Adipose tissue (tissue), 3 donors: ENCODE data around the gene OR2V1. TPM values are rescaled to one million over a fixed set of nuclear protein-coding genes. Genes with fewer than 3 reads are reported as not detected.
"Not testable (repeated sequence)": the region's sequence is repeated elsewhere in the genome, so short reads cannot be mapped to it uniquely, and the experiment has no call there.

ENCODE experiments used
- H3K27ac ChIP-seq: one replicate; pipeline ENCODE4 v1.5.1; 2013; ENCODE audit warnings: low read depth, low read length
- WGBS, 3 donors: extraction: QIAGEN DNeasy Blood & Tissue Kit; methylation state at CpG; one replicate each; pipeline ENCODE4 v1.1.7; 2013; 5-methylcytosine and 5-hydroxymethylcytosine counted together
- polyA plus RNA-seq, 3 donors: library from polyadenylated mRNA; stranded (reverse); fragments of 200-250 nt; gene quantifications; one replicate each; pipeline ENCODE4 v1.2.3, GENCODE V29; 2013
- donor health status: healthy with polysubstance abuse.
- donor health status: Bipolar disorder and iron deficiency.
- donor health status: healthy.

OR2V1 gene
- polyA plus RNA-seq, 3 donors, result not detected

DNA sequence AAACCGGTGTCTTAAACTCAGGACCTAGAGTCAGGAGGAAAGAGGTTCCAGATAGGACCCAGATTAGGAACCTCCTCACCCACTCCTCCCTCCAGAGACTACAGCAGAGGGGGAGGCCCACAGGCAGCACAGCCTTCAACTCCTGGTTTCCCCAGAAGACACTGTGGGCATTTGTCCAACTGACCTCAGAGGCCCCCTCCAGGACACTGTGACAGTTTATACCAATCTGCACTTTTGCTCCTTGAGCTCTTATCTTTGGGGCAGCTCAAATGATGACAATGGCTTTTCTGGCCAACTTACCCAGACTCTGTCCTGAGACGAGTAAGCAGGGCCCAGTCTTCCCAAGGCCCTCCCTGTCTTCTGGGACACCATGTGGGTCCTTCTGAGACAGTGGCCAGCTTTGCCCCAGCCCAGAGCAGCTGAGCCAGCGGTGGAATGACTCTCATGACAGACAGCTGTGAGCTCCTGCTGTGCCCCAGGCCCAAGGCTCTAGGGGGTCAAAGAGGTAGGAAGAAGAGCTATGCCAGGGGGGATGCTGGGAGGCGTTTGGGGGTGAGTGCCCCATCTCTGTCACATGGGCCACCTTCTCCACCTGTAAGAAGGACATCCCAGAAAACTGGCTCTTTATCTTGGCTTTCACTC, 30.7 kb upstream of the OR2V1 start:
- no peak overlapping the region for H3K27ac ChIP-seq
- 66 to 85% (median 77%) methylated on average over 4 of the region's 4 CpGs for WGBS, 3 donors

DNA sequence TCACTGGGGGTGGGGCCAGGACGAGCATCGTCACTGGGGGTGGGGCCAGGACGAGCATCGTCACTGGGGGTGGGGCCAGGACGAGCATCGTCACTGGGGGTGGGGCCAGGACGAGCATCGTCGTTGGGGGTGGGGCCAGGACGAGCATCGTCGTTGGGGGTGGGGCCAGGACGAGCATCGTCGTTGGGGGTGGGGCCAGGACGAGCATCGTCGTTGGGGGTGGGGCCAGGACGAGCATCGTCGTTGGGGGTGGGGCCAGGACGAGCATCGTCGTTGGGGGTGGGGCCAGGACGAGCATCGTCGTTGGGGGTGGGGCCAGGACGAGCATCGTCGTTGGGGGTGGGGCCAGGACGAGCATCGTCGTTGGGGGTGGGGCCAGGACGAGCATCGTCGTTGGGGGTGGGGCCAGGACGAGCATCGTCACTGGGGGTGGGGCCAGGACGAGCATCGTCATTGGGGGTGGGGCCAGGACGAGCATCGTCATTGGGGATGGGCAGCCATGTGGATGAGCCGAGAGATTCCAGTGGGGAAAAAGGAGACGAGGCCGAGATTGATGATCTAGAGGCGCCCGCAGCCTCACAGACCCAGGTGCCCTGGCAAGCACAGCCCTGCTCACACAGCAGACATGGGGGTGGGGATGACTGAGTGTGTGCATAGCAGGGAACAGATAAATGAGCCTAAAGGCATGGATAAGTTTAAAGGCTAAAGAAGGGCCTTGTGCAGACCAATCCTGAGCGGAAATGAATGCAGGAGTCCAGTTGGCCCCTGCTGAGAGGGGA, 30.0 kb upstream of the OR2V1 start:
- not testable (repeated sequence) for H3K27ac ChIP-seq
- 12 to 38% (median 15%) methylated on average over 8 to 26 of the region's 48 CpGs for WGBS, 3 donors

DNA sequence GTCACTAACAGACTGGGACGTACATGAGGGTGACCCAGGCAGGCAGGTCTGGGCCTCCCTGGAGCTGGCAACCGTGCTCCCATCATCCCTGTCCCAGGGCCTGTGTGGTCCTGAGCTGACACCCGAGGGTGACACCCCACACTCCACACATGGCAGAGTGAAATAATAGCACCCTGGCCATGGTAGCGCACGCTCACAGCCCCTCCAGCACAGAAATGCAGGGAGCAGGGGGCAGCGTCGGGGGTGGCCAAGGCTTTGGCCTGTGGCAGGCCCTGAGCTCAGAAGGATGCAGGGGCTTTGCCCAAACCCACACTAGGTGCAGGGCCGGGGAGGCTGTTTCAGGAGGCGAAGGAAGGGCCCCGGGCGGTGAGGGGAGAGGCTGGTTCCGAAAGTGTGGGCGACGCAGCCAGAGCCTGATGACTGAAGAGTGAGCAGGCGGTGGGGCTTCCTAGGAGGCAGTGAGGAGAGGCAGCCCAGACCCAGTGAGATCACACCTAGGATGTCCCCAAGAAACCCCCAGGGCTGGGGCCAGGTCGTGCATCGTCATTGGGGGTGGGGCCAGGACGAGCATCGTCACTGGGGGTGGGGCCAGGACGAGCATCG, 29.3 kb upstream of the OR2V1 start:
- H3K27ac ChIP-seq, result no peak overlapping the region
- WGBS, 3 donors, result 45 to 61% (median 54%) methylated on average over 19 to 21 of the region's 21 CpGs

DNA sequence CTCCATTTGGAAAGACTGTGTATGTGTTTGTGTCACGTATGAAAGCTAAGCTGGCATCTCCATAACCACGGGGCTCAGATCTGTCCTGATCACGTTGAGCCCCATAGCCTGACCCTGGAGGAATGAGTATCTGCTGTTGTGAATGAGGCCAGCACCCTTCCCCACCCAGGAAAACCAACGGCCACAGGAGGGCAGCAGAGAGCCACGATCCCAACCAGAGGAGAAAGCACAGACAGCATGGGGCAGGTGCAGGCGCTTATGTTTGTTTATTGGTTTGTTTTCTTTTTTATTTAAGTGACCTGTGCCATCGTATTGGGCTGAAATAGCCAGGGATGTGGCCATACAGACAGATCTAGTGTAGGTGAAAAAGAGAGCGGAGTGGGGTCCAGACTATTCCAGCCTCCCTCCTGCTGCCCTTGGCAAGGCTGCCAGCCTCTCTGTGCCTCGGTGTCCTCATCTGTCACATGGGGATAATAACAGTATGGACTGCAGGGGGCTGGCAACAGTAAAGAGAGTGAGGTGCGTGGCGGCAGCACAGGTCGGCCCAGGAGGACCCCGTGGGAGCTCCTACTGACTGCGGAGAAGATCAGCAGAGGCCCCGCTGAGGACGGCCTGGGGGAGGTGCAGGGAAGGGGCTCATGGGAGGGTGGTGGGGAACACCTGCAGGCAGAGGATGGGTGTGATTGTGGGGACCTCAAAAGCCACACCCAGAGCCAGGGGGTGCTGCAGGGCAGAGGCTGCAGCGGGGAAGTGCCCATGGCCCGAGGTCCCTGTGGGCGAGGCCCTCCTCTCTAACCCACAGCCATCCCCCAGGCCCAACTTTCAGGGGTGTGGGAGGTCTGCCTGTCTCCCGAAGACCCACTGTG, 28.6 kb upstream of the OR2V1 start:
- WGBS, 3 donors, result 52 to 58% (median 54%) methylated on average over 20 of the region's 20 CpGs
- no peak overlapping the region for H3K27ac ChIP-seq

DNA sequence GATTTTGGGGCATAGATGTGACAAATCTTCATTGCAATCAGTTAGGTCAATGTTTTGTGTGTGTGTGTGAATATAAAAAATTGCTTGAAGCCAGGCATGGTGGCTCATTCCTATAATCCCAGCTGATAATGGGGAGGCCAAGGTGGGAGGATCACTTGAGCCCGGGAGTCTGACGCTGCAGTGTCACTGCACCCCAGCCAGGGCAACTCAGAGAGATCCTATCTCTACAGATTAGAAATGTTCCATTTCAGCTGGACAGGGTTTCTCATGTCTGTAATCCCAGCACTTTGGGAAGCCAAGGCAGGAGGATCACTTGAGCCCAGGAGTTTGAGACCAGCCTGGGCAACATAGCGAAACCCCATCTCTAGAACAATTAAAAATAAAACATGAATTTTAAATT, 27.9 kb upstream of the OR2V1 start:
- H3K27ac ChIP-seq, result no peak overlapping the region
- WGBS, 3 donors, result 91 to 93% (median 93%) methylated on average over 3 of the region's 3 CpGs

DNA sequence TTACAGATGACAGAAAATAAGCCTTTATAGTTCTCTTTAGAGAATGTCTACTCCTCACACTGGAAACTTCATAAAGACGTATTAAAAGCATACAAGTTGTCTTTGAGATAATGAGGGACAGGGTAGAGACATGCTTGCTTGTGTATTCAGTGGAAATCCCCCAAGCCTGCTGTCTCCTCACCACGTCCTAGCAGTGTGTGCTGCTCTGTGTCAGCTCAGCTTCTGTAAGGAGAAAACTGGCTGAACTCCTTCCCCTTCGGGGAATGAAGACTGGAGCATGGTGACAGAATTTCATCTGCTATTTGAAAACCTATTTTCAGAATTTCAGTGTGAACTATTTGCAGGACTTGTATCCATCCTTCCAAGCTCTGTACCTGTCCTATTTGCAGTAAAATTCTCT, 25.8 kb upstream of the OR2V1 start:
- WGBS, 3 donors, result 49 to 53% (median 52%) methylated on average over 3 of the region's 3 CpGs

DNA sequence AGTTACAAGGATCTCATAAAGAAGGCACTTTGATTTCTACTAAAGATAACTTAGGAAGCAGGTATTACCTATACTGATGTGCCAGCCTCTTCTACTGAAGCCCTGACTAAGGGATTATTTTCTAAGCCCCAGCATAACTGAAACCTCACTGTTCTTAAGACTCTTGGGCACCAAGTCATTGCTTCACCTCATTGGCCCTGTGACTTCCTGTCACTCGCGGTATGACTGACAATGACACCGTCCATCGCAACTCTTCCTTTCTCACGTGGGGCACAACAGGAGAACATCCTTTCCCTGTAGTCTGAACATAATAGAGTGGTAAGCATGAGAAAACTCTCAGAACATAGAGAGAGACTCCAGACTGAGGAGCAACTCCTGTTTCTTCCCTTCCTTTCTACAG, 22.8 kb upstream of the OR2V1 start:
- 52 to 72% (median 57%) methylated on average over 5 of the region's 5 CpGs for WGBS, 3 donors

More for the DNA sequence above, 25.8 kb upstream of the OR2V1 start:
- no peak overlapping the region for H3K27ac ChIP-seq

DNA sequence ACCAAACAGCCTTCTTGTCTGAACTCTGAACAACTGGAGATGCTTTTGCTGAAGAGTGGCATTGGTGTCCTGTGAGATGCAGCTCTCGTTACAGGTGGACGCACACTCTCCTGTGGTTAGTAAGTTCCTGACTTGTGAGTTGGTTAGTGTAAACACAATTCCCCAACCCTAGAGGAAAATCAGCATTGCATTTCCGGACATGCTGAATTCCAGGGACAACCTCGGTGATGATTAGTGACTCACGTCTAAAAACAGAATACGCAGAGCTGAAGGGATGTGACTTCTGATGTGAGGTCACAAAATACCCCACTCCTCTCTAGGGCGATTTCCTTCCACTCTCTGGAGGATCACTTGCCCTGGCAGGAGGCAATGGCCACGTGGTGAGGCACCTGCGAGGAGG, 21.4 kb upstream of the OR2V1 start:
- no peak overlapping the region for H3K27ac ChIP-seq
- 60 to 66% (median 66%) methylated on average over 9 of the region's 9 CpGs for WGBS, 3 donors

More for the DNA sequence above, 22.8 kb upstream of the OR2V1 start:
- no peak overlapping the region for H3K27ac ChIP-seq

DNA sequence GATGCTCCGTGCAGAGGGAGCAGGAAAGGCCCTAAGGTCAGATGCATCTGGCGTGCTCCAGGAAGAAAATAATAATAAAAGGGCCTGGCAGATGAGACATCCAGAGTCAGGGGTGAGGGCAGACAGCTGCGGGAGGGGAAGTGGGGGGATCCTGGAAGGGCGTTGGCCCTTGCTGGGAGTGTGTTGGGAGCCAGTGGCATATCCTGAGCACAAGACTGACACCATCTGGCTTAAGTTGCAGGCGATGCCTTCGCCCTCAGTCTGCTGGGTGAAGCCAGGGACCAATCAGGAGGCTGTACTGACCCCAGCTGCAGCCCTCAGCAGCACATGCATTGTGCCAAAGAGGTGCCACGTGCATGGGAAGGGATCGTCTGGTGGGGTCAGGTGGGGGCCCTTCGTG, 20.2 kb upstream of the OR2V1 start:
- no peak overlapping the region for H3K27ac ChIP-seq
- WGBS, 3 donors, result 31 to 35% (median 35%) methylated on average over 9 of the region's 9 CpGs

DNA sequence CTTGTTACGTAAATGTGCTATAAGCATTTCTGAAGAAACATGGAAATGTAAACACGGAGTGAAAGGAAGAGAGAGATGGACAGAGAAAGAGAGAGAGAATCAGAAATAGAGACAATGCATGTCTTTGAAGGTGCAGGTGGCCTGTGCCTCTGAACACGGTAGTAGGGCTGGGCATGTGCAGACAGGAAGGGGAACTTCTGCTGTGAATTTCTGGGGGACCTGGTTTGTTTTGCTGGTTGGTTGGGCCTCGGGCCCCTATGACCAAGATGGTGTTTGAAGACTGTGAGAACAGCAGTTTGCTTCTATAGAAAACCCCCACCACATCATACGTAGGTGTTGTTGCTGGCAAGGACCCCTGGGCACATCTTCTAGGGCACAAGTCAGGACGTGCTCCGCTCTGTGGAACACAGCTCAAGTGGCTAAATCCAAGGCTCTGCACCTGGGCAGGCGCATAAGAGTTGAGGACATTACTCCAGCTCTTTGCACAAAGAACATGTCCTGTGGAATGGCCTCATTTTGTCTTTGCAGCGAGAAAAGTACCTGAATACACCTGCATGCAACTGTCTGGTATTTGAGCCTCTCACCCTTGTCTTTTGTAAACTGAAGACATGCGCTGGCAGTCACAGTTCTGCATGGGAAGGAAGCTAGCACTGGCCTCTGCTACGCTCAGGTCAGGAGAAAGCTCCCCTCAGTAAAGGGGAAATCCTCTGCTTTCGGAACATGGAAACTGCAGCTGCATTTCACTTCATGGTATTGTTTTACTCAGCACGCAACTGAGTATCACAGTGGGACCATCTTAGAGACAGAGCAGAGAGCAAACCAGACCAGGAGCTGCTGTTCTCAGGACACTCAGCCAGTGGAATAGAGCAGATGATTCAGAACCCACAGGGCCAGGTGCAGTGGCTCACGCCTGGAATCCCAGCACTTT, 19.1 kb upstream of the OR2V1 start:
- 70 to 82% (median 76%) methylated on average over 14 of the region's 14 CpGs for WGBS, 3 donors
- no peak overlapping the region for H3K27ac ChIP-seq

DNA sequence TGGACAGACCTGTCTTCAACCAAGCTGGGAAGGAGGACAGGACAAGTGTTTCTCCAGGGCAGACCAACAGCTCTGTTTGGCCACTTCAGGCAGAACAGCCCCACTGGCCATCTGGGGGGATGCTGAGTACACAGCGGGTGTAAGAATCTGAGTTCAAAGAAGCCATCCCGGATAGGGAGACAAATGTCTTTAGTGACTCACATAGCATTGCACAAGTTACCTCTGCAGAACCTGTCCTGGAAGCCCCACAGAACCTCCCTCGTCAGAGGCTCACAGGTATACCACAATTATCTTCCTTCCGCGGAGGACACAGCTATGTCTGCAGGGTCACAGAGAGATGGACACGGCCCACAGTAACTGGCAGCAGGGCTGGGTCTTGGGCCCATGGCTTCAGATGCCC, 18.4 kb upstream of the OR2V1 start:
- WGBS, 3 donors, result 76 to 90% (median 88%) methylated on average over 6 of the region's 6 CpGs
- H3K27ac ChIP-seq, result no peak overlapping the region

DNA sequence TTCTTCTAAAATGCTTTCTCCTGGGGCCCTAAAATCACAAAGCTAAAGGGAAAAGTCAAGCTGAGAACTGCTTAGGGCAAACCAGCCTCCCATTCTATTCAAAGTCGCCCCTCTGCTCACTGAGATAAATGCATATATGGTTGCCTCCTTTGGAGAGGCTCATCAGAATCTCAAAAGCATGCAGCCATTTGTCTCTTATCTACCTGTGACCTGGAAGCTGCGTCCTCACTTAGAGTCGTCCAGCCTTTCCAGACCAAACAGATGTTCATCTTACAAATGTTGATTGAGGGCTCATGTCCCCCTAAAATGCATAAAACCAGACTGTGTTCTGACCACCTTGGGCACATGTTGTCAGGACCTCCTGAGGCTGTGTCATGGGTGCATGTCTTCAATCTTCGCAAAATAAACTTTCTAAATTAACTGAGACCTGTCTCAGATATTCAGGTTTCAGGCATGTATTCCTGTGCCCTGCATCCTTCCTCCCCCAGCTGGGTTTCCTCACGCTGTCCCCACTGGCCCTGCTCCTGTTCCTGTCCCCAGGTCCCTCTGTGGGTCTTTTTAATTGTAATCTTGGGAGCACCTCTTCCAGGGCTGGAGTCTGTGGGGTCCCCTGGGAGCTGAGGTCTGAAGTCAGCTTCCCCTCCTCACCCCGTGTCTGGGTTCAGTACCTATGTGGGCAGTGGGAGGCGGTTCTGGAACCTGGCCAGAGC, 16.1 kb upstream of the OR2V1 start, which contains the start of gene OR2V2:
TSS of gene OR2V2 (plus strand) at position 660 of the 710 bp plus-strand sequence. CDS start 7,357 bp downstream, outside the sequence.
- H3K27ac ChIP-seq, result not testable (repeated sequence)
- 44 to 62% (median 50%) methylated on average over 6 to 7 of the region's 7 CpGs for WGBS, 3 donors

DNA sequence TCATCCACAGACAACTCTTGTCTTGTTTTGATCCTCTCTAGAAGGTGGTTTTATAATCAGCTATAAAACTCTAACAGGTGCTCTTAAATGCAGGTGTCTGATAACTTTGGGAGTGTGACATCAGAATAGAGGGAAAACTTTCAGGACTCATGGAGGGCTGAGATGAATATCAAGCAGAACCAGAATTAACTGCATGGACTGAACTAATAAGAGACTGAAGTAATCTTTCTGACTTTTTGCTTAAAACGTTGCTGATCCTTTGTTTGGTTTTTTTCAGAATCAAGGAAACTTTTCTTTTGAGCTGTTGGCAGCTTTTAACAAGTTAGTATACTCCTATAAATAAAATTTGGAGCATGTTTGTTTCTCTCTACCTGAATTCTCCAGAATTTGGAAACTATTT, 14.2 kb upstream of the OR2V1 start:
- WGBS, 3 donors, result 37 to 52% (median 45%) methylated on average over 1 of the region's 1 CpG
- no peak overlapping the region for H3K27ac ChIP-seq

DNA sequence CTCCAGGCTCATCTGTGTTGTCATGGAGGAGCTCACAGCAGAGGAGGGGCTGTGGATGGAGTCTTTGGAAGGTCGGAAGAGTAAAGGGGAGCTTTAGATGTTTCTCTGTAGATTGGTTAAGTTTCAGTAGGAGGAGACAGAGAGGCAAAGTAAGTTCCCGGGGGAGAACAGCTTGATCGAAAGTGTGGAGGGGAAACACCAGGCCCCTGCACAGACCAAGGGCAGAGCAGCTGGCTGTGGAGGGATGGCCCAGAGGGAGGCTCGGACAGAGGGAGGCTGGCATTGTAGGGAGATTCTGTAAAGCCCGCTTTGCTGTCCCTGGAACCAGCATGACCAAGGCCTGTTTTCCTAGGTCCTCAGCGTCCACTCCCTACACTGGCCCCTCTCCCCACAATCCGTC, 11.1 kb upstream of the OR2V1 start:
- no peak overlapping the region for H3K27ac ChIP-seq
- WGBS, 3 donors, result 63 to 77% (median 77%) methylated on average over 5 to 7 of the region's 7 CpGs

DNA sequence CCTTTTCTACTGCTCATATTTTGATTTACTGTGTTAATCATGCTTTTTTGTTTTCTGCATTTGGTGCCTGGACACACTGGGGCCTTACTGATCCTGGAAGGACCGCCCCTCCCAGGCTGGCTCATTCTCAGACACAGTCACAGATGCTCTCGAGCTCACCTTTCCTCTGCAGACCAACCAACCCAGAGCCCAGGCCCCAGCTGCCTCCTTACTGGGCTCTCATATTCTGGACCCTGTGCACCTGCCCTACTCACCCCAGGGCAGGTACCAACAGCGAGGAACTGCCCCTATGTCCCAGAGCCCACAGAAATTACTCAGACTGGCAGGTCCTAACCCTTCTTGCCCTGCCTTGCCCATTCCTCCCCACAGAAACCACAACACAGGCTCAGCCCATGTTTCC, 9.8 kb upstream of the OR2V1 start:
- H3K27ac ChIP-seq, result no peak overlapping the region
- 78 to 89% (median 80%) methylated on average over 3 of the region's 3 CpGs for WGBS, 3 donors

DNA sequence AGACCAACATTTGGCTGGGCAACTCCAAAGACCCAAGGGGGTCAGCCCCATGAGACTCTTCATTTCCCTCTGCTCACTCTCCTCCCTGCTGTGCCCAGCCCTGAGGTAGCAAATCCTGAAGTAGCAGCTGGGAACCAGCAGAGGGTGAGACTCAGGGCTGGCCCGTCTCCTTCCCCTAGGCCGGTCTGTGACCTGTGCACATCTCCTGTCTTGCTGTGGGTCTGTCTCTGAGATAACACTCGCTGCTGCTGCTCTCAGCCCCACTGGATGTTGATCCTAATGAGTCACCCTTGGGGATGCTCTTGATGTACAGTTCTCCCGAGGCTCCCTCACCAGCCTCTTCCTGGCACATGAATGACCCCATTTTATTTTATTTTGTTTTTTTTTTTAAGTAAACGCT, 7.3 kb upstream of the OR2V1 start:
- no peak overlapping the region for H3K27ac ChIP-seq
- 55 to 80% (median 77%) methylated on average over 5 of the region's 5 CpGs for WGBS, 3 donors

DNA sequence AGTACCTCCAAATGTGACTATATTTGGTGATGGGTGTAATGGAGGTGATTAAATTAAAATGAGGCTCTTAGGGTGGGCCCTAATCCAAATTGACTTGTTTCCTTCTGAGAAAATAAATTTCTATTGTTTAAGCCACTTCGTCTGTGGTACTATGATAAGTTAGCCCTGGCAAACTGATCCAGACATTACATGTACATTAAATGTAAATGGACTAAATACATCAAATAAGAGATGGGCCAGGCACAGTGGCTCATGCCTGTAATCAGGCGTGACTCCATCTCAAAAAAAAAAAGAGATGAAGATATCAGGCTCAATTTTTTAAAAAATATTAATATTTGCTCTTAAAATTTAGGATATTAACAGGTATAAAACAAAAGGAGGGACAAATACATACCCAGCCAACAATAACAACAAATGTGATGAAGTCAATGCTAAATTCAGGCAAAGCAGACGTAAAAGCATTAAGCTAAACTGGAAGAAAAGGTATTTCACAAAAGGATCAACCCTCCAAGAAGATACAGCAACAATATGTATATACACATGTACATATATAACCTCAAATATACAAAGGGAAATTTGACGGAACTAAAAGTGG, 5.5 kb upstream of the OR2V1 start:
- WGBS, 3 donors, result 79 to 94% (median 90%) methylated on average over 4 of the region's 4 CpGs
- no peak overlapping the region for H3K27ac ChIP-seq
